Keratinocyte (primary cell): ENCODE data around the gene SARNP. TPM values are rescaled to one million over a fixed set of nuclear protein-coding genes. Genes with fewer than 3 reads are reported as not detected.

ENCODE experiments used
- DNase-seq: peaks from one replicate; pipeline ENCODE4 v3.0.0-alpha.2; 2011; ENCODE audit warnings: low read depth, missing footprints, low spot score
- FAIRE-seq: peaks from 2 replicates; lab custom pipeline; 2011; peaks lifted over from hg19 to GRCh38; lab: Jason Lieb, UNC
- H2AFZ ChIP-seq: 2 replicates; pipeline ENCODE4 v1.6.0; 2012; ENCODE audit warnings: low read length, control low read depth, inconsistent platforms; ENCODE audit not compliant: control insufficient read depth
- H3K27ac ChIP-seq: 2 replicates; pipeline ENCODE4 v1.5.1; 2011; ENCODE audit warnings: low read length; ENCODE audit not compliant: control insufficient read depth, insufficient read depth
- H3K27me3 ChIP-seq: 3 replicates; pipeline ENCODE4 v1.6.0; 2011; ENCODE audit warnings: low read length; ENCODE audit not compliant: control insufficient read depth, insufficient read depth; ENCODE audit errors: extremely low read depth
- H3K36me3 ChIP-seq, 2 experiments: 2 replicates in 1 of 2; 3 replicates in 1 of 2; pipeline ENCODE4 v1.5.1; 2011; ENCODE audit warnings: low read length in 2 of 2, mild to moderate bottlenecking in 1 of 2; ENCODE audit not compliant: control insufficient read depth in 2 of 2, insufficient read depth in 2 of 2; ENCODE audit errors: extremely low read depth in 1 of 2
- H3K4me1 ChIP-seq: 3 replicates; pipeline ENCODE4 v1.5.1; 2011; ENCODE audit warnings: low read length; ENCODE audit not compliant: control insufficient read depth, insufficient read depth; ENCODE audit errors: extremely low read depth
- H3K4me2 ChIP-seq: 3 replicates; pipeline ENCODE4 v1.6.0; 2011; ENCODE audit warnings: low read depth, low read length; ENCODE audit not compliant: control insufficient read depth, insufficient read depth; ENCODE audit errors: extremely low read depth
- H3K4me3 ChIP-seq, 3 experiments: fragments of 200-600 bp in 1 of 3; sonication (generic) in 1 of 3; 2 replicates in 2 of 3; 3 replicates in 1 of 3; pipeline ENCODE4 v1.5.1; 2011 to 2016; ENCODE audit warnings: low read length in 3 of 3, mild to moderate bottlenecking in 3 of 3, control low read depth in 2 of 3, inconsistent platforms in 1 of 3, low read depth in 1 of 3, mixed read lengths in 1 of 3, mixed run types in 1 of 3, moderate library complexity in 1 of 3; ENCODE audit not compliant: control insufficient read depth in 2 of 3, insufficient read depth in 2 of 3; ENCODE audit errors: extremely low read depth in 1 of 3
- H3K79me2 ChIP-seq: 2 replicates; pipeline ENCODE4 v1.6.0; 2012; ENCODE audit warnings: low read length; ENCODE audit not compliant: control insufficient read depth, insufficient read depth
- H3K9ac ChIP-seq: 3 replicates; pipeline ENCODE4 v1.6.0; 2011; ENCODE audit warnings: low read length; ENCODE audit not compliant: control insufficient read depth, insufficient read depth; ENCODE audit errors: extremely low read depth
- H3K9me1 ChIP-seq: 3 replicates; pipeline ENCODE4 v1.6.0; 2011; ENCODE audit warnings: low read length; ENCODE audit not compliant: control insufficient read depth, insufficient read depth; ENCODE audit errors: extremely low read depth
- H3K9me3 ChIP-seq: 2 replicates; pipeline ENCODE4 v1.5.1; 2012; ENCODE audit warnings: low read depth, low read length; ENCODE audit not compliant: control insufficient read depth
- H4K20me1 ChIP-seq: 3 replicates; pipeline ENCODE4 v1.6.0; 2011; ENCODE audit warnings: low read length; ENCODE audit not compliant: control insufficient read depth, insufficient read depth; ENCODE audit errors: extremely low read depth
- EZH2 ChIP-seq: IDR thresholded peaks from one replicate; pipeline ENCODE4 v1.6.1; 2012; ENCODE audit warnings: inconsistent platforms, mild to moderate bottlenecking, low read length, moderate library complexity
- dilution Hi-C: fragments of 300-500 bp; cut with MboI; formaldehyde crosslinking; loops from one replicate; pipeline ENCODE4 v1.7.0; 2020; ENCODE audit warnings: low sequenced_read_pairs; ENCODE audit not compliant: extremely low pct_ligation_motif_present
- polyA plus RNA-seq, 5 experiments: library from polyadenylated mRNA; depleted of rRNA in 3 of 5; stranded (reverse) in 3 of 5; stranded (forward) in 1 of 5; unstranded in 1 of 5; fragments of >200 nt; gene quantifications; 1 replicate in 1 of 5; 2 replicates in 3 of 5; 3 replicates in 1 of 5; pipeline versions ENCODE4 v1.2.1 to v1.2.3, GENCODE V29; 2011 to 2012; ENCODE audit warnings: missing spikeins in 2 of 5, low read depth in 1 of 5, low replicate concordance in 1 of 5
- TF ChIP-seq, protein P1 (sequence below), 3 experiments: IDR thresholded peaks in 1 of 3; conservative IDR thresholded peaks in 1 of 3; optimal IDR thresholded peaks in 1 of 3; 2 replicates in 2 of 3; 3 replicates in 1 of 3; pipeline versions ENCODE3 to v1.5.1; 2011; ENCODE audit warnings: low read length in 3 of 3, mild to moderate bottlenecking in 3 of 3, moderate library complexity in 2 of 3, control low read depth in 1 of 3, inconsistent platforms in 1 of 3; ENCODE audit not compliant: insufficient read depth in 2 of 3; ENCODE audit errors: extremely low read depth in 1 of 3

SARNP gene
- polyA plus RNA-seq, 1 donor (not counting 4 experiments of a cell fraction or from before 2014, with no cell fraction given) = 168 TPM

DNA sequence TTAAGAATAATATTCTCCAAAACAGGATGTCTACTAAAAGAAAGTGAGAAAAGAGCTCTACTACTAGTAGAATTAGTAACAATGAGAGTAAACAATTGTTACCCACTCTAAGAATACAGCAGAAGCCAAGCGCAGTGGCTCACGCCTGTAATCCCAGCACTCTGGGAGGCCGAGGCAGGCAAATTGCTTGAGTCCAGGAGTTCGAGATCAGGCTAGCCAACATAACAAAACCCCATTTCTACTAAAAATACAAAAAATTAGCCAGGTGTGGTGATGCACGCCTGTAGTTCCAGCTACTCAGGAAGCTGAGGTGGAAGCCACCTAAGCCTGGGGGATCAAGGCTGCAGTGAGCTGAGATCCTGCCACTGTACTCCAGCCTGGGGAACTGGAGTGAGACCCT is 7.2 kb upstream of the SARNP start:
- TF ChIP-seq, protein P1, sequence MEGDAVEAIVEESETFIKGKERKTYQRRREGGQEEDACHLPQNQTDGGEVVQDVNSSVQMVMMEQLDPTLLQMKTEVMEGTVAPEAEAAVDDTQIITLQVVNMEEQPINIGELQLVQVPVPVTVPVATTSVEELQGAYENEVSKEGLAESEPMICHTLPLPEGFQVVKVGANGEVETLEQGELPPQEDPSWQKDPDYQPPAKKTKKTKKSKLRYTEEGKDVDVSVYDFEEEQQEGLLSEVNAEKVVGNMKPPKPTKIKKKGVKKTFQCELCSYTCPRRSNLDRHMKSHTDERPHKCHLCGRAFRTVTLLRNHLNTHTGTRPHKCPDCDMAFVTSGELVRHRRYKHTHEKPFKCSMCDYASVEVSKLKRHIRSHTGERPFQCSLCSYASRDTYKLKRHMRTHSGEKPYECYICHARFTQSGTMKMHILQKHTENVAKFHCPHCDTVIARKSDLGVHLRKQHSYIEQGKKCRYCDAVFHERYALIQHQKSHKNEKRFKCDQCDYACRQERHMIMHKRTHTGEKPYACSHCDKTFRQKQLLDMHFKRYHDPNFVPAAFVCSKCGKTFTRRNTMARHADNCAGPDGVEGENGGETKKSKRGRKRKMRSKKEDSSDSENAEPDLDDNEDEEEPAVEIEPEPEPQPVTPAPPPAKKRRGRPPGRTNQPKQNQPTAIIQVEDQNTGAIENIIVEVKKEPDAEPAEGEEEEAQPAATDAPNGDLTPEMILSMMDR (optimal IDR thresholded peaks at IDR 0.05 in 1 of 3, IDR thresholded peaks at IDR 0.05 in 1 of 3, conservative IDR thresholded peaks at IDR 0.05 in 1 of 3; ENCODE audit: extremely low read depth in 1 of 3, insufficient read depth in 2 of 3, low read length in 3 of 3) = no peak
- TF ChIP-seq EZH2 = no peak
- no peak for DNase-seq
- H3K9ac ChIP-seq = no peak overlapping the region
- peaks cover 3% of the 10 kb centered on the region for H3K9me1 ChIP-seq
- H3K36me3 ChIP-seq = peaks cover 20 to 25% of the 10 kb centered on the region in 2 experiments
- H3K27me3 ChIP-seq = no peaks in the 10 kb centered on the region
- H3K27ac ChIP-seq = no peak overlapping the region
- no peaks in the 10 kb centered on the region for H3K9me3 ChIP-seq
- H3K4me1 ChIP-seq = peaks cover 14% of the 10 kb centered on the region
- FAIRE-seq = no peak
- peaks cover 39% of the 10 kb centered on the region for H3K79me2 ChIP-seq
- H3K4me2 ChIP-seq = no peak overlapping the region
- no peak overlapping the region for H2AFZ ChIP-seq
- dilution Hi-C loops = no loop called here
- no peak overlapping the region for H3K4me3 ChIP-seq
- H4K20me1 ChIP-seq = no peaks in the 10 kb centered on the region

DNA sequence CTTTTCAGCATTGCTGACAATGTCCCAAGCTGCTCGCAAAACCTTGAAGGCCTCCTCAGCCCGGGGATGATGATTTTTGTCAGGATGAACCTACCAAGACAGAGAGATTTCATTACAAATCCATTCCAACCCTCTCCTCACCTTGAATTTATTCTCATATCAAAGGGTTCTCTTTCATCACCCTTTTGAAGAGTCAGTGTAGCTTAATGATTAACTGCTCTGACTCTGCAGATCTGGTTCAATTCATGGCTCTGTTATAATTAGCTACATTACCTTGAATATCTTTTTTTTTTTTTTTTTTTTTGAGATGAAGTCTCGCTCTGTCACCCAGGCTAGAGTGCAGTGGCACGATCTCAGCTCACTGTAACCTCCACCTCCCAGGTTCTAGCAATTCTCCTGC is 5.9 kb upstream of the SARNP start:
- H3K27ac ChIP-seq = no peak overlapping the region
- no peak overlapping the region for H2AFZ ChIP-seq
- H3K79me2 ChIP-seq = peaks cover 45% of the 10 kb centered on the region
- H4K20me1 ChIP-seq = no peaks in the 10 kb centered on the region
- DNase-seq = no peak
- peaks cover 28 to 31% of the 10 kb centered on the region in 2 experiments for H3K36me3 ChIP-seq
- FAIRE-seq = no peak
- no peaks in the 10 kb centered on the region for H3K9me3 ChIP-seq
- H3K9me1 ChIP-seq = peaks cover 3% of the 10 kb centered on the region
- no peaks in the 10 kb centered on the region for H3K27me3 ChIP-seq
- H3K4me2 ChIP-seq = no peak overlapping the region
- TF ChIP-seq EZH2 = no peak
- TF ChIP-seq, protein P1 (optimal IDR thresholded peaks at IDR 0.05 in 1 of 3, IDR thresholded peaks at IDR 0.05 in 1 of 3, conservative IDR thresholded peaks at IDR 0.05 in 1 of 3; ENCODE audit: extremely low read depth in 1 of 3, insufficient read depth in 2 of 3, low read length in 3 of 3) = no peak
- dilution Hi-C loops = no loop called here
- no peak overlapping the region for H3K4me3 ChIP-seq
- peaks cover 18% of the 10 kb centered on the region for H3K4me1 ChIP-seq
- H3K9ac ChIP-seq = no peak overlapping the region
